HG03442 (cell line): Measurements from ENCODE around the gene FGF7.
"Not testable (repeated sequence)": the region's sequence is repeated elsewhere in the genome, so short reads cannot be mapped to it uniquely, and the experiment has no call there.

Source experiments
- ATAC-seq: cut with Tn5 transposase; IDR thresholded peaks from one replicate; pipeline ENCODE4 v1.9.1; 2021; ENCODE audit warnings: mild to moderate bottlenecking, moderate library complexity; ENCODE audit not compliant: unreplicated experiment

FGF7 gene

GRCh38 chr15:49423021-49423420 is at the start of gene FGF7:
FGF7 (plus strand) TSS chr15:49423242; CDS start chr15:49424298, 1,056 bp downstream.
- ATAC-seq: no peak

- no peak for ATAC-seq
These were observed 43.0 kb upstream of the FGF7 start for GRCh38 chr15:49379996-49380395.

- no peak for ATAC-seq
These were observed 42.1 kb upstream of the FGF7 start for GRCh38 chr15:49380912-49381311.

GRCh38 chr15:49382394-49382793 is 40.6 kb upstream of the FGF7 start:
- no peak for ATAC-seq

GRCh38 chr15:49383266-49383665 is 39.8 kb upstream of the FGF7 start:
- no peak for ATAC-seq

- ATAC-seq: no peak
These were observed 35.6 kb upstream of the FGF7 start for GRCh38 chr15:49387471-49387870.

- not testable (repeated sequence) for ATAC-seq
These were observed 20.3 kb upstream of the FGF7 start for GRCh38 chr15:49402515-49403296.

GRCh38 chr15:49406352-49407118 is 16.5 kb upstream of the FGF7 start:
- ATAC-seq: no peak

- ATAC-seq: no peak
These were observed 12.4 kb upstream of the FGF7 start for GRCh38 chr15:49410641-49411040.

- ATAC-seq: no peak
These were observed 10.2 kb upstream of the FGF7 start for GRCh38 chr15:49412797-49413196.

- ATAC-seq: no peak
These were observed 7.9 kb upstream of the FGF7 start for GRCh38 chr15:49415149-49415548.

GRCh38 chr15:49415638-49416037 is 7.4 kb upstream of the FGF7 start:
- ATAC-seq: no peak

GRCh38 chr15:49418811-49419210 is 4.2 kb upstream of the FGF7 start:
- no peak for ATAC-seq

GRCh38 chr15:49421991-49422390 is 1.1 kb upstream of the FGF7 start:
- no peak for ATAC-seq

- ATAC-seq: no peak
These were observed 984 bp downstream of the FGF7 start for GRCh38 chr15:49423901-49424550.

- no peak for ATAC-seq
These were observed 1.9 kb downstream of the FGF7 start for GRCh38 chr15:49424954-49425353.

- ATAC-seq: no peak
These were observed 4.3 kb downstream of the FGF7 start for GRCh38 chr15:49427372-49427771.

GRCh38 chr15:49428409-49429095 is 5.5 kb downstream of the FGF7 start:
- ATAC-seq: no peak

- no peak for ATAC-seq
These were observed 7.0 kb downstream of the FGF7 start for GRCh38 chr15:49430046-49430445.

- ATAC-seq: no peak
These were observed 12.1 kb downstream of the FGF7 start for GRCh38 chr15:49435174-49435573.

GRCh38 chr15:49436751-49437150 is 13.7 kb downstream of the FGF7 start:
- ATAC-seq: no peak
